HG03432 (cell line): ENCODE data around the gene ATXN3.
A peak's percentile ranks its signal among the peaks of the same experiment; 100 is the strongest.
"Not testable (repeated sequence)": the region's sequence is repeated elsewhere in the genome, so short reads cannot be mapped to it uniquely, and the experiment has no call there.

ENCODE experiments used
- ATAC-seq: cut with Tn5 transposase; IDR thresholded peaks from one replicate; pipeline ENCODE4 v1.9.1; 2021; ENCODE audit warnings: mild to moderate bottlenecking, moderate library complexity; ENCODE audit not compliant: unreplicated experiment

Gene ATXN3

GRCh38 chr14:92074555-92074954, 31.8 kb downstream of the ATXN3 start:
- ATAC-seq, result no peak

GRCh38 chr14:92058006-92058917, 48.1 kb downstream of the ATXN3 start:
- no peak for ATAC-seq

DNA sequence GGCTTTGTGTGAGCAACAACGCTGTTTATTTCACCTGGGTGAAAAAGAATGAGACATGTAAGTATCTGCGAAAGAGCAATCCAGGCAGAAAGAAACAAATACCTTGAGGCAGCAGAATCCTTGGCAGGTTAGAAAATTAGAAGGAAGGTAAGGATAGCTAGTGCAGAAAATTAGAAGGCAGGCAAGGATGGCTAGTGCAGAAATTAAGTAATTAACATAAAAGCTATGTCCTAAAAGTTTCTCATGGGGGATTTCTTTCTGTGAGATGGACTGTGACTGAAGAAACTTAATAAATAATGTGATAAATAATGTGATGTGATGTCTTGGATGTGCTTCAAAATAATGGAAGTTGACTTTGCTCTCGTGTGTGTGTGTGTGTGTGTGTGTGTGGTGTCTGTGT, 56.6 kb downstream of the ATXN3 start:
- no peak for ATAC-seq

- not testable (repeated sequence) for ATAC-seq
Observed at GRCh38 chr14:92049221-92049620, 57.2 kb downstream of the ATXN3 start.

DNA sequence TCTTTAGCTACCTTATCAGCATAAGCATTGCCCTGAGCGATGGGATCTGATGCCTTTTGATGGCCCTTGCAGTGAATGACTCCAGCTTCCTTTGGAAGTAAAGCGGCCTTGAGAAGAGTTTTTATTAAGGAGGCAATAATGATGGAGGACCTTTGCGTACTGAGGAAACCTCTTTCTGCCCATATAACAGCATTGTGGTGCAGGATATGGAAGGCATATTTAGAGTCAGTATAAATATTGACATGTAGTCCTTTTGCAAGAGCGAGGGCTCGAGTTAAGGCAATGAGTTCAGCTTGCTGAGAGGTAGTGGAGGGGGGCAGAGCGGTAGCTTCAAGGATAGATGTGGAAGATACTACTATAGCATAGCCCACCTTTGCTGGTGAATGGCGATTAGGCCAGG, 60.5 kb downstream of the ATXN3 start:
- ATAC-seq, result not testable (repeated sequence)

GRCh38 chr14:92041766-92042165, 64.6 kb downstream of the ATXN3 start:
- ATAC-seq, result not testable (repeated sequence)

DNA sequence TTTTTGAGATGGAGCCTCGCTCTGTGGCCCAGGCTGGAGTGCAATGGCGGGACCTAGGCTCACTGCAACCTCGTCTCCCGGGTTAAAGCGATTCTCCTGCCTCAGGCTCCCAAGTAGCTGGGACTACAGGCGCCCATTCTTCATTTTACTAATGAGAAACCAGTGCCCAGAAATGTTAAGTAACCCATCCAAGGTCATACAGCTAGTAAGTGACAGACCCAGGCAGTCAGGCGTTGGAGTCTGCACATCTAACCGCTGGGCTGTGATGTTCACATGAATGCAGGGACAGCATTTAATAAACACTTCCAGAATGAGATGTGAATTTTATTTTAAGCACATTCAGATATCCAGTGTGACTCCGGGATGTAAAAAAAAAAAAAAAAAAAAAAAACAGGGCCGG, 65.2 kb downstream of the ATXN3 start:
- no peak for ATAC-seq

GRCh38 chr14:92040431-92041051, 65.8 kb downstream of the ATXN3 start:
- peak; percentile 13 for ATAC-seq

DNA sequence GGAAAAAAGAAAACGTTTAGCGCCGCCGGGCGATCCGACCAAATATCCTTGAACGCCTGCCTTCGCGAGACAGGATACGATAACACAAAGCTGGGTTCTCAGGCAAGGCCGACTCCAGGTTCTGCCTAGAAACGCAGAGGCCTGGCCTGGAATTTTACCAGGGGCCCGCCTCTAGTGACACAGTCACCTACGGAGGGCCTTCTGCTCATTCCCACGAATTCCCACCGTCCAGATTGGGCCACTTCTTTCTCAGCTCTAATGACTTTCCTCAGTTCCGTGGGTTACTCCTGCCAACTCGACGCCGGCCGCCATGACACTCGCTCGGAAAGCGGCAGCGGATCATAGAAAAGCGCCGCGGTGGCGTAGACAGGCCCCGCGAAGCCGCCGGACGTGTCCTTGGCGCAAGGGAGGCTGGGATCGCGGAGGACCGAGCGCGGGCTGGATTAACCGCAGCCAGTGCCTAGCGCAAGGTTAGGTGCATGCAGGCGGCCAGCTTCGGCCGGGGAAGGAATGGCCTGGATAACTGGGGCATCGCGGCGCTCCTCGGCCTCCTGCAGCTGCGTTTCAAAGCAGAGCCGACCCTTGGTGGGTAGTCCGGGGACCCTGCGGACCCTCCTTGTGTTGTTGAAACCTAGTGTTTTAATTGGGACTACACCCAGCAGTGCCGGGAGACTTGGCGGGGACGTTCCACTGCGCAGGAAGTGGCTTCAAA, 66.5 kb downstream of the ATXN3 start, which contains the start of gene TRIP11:
Gene TRIP11 (minus strand): TSS at position 341 of the 712 bp plus-strand sequence. CDS start 374 bp downstream, outside the sequence.
- ATAC-seq, result peak; percentile 98

DNA sequence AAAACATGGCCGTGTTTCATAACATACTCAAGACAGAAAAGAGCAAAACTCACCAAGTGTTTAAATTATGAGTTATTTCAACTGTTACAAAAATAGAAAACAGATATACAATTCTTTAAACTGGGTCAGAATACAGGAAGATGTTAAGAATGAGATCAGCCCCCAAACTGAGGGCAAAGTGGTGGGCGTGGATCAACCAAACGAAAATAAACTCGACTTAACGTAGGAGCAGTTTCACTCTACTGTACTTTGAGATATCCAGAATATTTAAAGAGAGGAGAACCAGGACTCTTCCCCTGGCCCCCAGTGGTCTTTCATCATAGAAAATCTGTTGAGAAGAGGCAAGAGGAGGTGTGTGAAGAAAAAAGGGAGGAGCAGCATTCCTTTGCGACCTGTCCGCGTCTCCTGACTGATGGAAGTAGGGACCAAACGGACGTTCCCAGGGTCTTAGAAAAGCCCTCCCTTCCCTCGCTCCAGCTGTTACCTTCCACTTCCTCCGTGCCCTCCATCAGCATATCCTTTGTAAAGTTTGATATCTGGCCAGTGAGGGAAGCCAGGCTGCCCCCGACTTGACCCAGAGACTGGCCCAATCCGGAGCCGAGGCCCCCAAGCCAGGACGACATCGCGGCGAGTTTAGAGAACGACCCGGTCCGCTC, 67.2 kb downstream of the ATXN3 start:
- peak; percentile 23 for ATAC-seq

GRCh38 chr14:92037989-92038388, 68.4 kb downstream of the ATXN3 start:
- ATAC-seq, result no peak

- no peak for ATAC-seq
Observed at GRCh38 chr14:92035890-92036289, 70.5 kb downstream of the ATXN3 start.

DNA sequence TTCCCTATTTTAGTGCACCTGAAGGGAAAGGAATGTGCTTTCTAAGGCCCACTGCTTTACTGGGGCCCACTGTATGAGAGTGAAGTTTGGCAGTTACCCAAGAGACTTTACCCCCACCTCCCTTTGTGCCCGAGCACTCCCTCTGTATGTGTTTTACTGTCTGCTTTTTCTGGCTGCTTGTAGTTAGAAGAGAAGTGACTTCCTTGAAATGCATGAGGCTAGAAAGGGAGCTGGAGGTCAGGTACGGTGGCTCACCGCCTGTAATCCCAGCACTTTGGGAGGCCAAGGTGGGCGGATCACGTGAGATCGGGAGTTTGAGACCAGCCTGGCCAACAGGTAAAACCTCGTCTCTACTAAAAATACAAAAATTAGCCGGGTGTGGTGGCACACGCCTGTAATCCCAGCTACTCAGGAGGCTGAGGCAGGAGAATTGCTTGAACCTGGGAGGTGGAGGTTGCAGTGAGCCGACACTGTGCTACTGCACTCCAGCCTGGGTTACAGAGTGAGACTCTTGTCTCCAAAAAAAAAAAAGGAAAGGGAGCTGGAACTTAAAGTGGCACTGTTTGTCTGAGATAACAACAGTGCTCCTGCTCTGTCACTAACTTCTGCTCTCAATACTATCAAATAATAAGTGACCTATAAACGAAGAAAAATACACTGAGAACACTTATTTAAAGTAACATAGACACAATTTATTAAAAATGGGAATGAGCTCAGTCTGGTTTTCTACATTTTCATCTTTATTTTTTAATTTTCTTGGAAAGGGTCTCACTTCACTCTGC, 72.3 kb downstream of the ATXN3 start:
- ATAC-seq, result no peak

- ATAC-seq, result no peak
Observed at GRCh38 chr14:92033433-92033832, 72.9 kb downstream of the ATXN3 start.

GRCh38 chr14:92026548-92027190, 79.7 kb downstream of the ATXN3 start:
- no peak for ATAC-seq

DNA sequence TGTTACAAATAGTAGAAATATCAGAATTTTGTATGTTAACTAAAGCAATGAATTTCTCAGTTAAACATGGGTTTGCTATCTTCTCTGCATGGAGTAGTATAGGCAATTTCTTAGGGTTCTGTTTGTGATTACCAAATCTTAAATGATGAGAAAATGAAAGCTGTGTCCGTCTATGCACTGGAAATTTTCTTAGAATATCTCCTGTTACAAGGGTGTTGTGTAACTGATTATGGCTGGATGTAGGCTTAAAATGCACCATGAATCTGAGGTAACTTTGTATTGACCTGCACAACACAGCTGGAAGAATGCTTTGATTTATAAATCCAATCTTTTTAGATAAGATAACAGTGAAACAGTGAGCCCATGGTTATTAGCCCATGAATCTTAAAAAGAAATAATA, 84.3 kb downstream of the ATXN3 start:
- ATAC-seq, result no peak

DNA sequence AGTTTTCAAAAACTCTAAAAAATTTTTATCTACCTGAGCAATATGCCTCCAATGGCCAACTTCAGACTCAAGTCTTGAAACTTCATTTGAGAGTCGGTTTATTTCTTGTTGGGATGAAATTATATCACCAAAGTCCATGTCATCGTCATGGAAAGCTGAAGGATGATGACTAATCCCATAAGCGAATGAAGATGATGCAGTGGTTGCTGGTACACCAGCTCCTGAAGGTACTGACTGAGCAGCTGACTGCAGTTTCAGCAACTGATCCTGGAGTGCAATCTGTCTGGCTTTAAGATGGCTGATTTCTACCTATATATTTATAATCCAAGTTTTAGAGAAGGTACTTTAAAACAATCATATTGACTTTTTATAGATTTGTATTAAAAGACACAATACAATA, 84.9 kb downstream of the ATXN3 start:
- ATAC-seq, result no peak

- no peak for ATAC-seq
Observed at GRCh38 chr14:92014040-92014439, 92.3 kb downstream of the ATXN3 start.

- ATAC-seq, result no peak
Observed at GRCh38 chr14:92012121-92012748, 94.1 kb downstream of the ATXN3 start.
